GM19023 (cell line): ENCODE results near the gene CTIF.
"Not testable (repeated sequence)": the region's sequence is repeated elsewhere in the genome, so short reads cannot be mapped to it uniquely, and the experiment has no call there.

Experiments used
- ATAC-seq: cut with Tn5 transposase; IDR thresholded peaks from one replicate; pipeline ENCODE4 v1.9.1; 2021; ENCODE audit warnings: mild to moderate bottlenecking, moderate library complexity; ENCODE audit not compliant: unreplicated experiment

The CTIF gene

DNA sequence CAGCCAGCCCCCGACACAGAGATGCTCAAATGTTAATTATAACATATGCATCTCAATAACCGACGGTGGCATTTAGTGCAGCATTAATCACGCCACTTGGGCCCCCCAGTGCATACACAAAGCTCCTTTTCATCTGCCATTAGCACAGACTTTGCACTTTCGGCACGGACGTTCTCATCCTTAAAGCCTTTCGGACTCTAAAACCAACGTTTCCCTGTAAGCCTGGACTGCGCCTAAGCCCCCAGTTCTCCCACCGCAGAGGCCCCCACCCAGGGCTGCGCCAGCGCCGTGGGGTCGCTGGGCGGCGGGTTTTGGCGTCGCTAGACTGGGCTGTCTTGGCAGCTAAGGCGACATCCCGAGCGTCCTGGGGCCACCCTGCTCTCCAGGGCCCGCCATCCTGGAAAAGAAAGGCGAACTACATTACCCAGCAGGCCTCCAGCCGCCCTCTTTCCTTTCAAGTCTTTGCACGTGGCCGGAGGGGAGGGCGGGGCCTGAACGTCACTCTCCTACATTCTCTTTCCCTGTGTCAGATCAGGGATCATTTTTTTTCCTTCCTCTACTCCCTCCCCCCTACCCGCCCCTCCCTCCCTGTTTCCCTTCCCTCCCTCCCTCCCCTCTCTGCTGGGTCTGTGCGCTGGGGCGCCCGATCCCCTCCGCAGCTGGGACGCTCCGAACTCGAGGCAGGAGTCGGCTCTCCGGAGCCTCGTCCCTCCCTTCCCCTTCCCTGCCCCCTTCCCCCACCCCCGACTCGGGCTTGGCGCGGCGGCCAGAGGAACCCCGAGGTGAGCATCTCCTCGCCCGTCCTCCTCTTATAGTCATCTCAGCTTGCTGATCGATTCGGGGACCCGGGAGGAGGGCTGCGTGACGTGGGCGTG, at the start of gene CTIF:
TSS of gene CTIF (plus strand) at position 501 of the 875 bp plus-strand sequence. CDS start 80,535 bp downstream, outside the sequence.
- peak; percentile 77 for ATAC-seq

DNA sequence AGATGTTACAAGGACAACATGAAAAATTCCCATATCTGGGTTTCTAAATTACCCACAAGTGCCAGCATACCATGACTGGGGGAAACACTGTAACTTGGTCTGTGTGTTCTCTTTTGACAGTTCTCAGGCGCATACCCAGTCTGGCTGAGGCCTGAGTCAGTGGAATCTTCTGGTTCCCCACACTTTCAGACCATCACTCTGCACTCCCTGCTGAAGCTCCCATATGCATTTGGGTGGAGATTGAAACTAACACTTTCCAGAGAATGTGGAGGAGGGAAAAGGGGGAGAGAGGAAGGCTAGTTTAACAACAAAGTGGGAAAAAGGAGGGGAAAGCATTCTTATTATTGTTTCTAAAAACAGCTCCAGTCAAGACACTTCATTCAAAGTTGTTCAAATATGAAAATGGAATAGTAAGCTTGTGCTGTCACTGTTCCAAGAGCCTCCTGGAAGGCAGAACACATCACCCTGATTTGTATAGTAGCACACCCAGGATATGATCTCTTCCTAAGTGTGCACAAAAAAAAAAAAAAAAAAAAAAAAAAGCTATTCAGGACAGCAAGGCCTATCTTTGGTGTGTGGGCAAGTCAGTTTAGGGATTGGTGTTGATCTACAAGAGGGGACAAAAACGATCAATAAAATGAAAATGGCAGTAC, 48.1 kb upstream of the CTIF start:
- no peak for ATAC-seq

DNA sequence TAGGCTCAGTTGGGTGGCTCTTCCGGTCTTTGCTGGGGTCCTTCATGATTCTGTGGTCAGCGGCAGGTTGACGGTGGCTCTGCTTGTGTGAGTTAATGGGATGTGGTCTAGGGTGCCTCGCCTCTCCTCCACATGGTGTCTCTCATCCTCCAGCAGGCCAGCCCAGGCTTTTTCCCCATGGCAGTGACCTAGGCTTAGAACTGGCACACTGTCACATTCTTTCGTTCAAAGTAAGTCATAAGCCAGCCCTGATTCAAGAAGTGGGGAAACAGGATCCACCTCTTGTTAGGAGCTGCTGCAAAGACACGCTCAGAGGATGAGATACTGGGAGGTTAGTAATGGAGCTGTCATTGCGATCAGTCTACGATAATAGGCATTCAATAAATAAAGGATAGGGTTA, 46.0 kb upstream of the CTIF start:
- no peak for ATAC-seq

DNA sequence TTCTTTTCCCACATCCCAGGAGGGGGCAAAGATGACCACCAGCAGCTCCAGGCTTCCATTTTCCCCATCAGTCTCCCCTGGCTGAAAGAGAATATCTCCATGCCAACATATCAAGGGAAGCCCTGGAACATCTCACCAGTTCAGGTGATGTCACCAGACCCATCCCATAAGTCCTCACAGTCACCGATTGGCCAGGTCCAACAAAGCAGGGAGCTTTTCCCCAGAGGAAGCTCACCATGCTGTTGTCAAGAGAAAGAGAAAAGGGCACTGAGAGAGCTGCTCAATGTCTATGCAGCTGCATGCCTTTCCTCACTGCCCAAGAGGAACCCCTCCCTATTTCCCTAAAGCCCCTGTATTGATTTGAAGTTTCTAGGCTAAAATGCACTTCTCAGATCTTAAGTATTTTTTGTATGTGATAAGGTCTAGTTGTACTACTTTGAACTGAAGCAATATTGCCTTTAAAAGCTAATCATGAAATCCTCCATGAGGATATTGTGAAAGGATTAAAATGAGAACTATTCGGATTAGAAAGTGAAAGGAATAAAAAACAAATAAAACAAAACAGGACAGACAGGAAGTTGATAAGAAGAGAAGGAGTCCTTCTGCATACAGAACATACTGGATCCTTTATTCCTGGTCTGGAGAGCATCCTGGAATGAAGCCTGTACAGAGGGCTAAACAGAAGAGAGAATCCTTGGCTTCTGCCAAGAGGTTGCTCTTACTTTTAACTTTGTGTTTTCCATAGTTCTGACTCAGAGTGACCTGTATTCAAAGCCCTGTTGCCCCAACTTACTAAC, 45.2 kb upstream of the CTIF start:
- ATAC-seq = no peak

DNA sequence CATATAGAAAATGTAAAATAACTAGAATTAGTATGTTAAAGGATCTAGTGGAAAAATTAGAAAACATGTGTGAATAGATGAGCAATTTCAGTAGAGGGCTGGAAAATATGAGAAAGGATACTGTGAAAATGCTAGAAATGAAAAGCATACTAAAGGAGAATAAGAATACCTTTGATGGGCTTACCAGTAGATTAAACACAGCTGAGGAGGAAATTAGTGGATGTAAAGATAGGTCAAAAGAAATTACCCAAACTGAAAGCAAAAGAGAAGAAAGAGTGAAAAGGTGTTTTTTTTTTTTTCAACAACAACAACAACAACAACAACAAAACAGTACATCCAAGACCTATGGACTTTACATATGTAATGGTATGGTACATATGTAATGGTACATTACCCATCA, 41.0 kb upstream of the CTIF start:
- no peak for ATAC-seq

DNA sequence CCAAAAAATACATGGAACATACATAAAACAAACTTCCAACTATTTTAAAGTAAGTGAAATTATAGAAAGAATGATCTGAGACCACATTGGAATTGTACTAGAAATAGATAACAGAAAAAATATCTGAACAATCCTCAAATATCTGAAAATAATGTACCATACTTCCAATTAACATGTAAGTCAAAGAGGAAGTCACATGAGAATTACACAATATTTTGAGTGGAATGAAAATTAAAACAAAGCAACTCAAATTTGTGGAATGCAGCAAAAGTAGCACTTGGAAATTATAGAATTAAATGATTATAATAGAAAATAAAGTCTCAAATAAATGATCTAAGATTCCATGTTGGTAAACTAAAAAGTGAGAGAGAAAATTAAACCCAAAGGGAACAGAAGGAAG, 38.3 kb upstream of the CTIF start:
- ATAC-seq = no peak

DNA sequence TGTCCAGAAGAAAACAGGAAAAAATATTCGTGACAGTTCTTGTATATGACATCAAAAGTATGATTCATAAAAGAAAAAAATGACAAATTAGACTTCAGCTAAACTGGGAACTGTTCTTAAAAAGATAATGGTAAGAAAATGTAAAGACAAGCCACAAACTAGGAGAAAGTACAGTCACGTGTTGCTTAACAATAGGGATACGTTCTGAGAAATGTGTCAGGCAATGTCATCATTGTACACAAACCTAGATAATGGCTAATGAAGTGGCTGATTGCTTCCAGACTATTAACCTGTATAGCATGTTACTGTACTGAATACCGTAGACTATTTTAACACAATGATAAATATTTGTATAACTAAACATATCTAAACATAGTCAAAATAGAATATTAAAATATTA, 35.9 kb upstream of the CTIF start:
- no peak for ATAC-seq

DNA sequence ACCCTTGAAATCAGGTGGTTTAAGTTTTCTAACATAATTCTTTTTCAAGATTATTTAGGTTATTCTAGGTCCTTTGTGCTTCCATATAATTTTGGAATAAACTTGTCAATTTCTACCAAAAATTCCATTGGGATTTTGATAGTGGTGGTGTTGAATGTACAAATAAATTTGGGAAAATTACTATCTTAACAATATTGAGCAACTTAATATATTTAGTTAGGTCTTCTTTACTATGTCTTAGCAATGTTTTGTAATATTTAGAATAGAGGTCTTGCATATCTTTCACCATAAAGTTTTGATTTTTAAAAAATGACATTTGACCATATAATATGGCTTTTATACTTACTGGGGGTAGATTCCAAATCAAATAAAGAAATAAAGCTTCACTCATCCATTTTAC, 34.0 kb upstream of the CTIF start:
- no peak for ATAC-seq

DNA sequence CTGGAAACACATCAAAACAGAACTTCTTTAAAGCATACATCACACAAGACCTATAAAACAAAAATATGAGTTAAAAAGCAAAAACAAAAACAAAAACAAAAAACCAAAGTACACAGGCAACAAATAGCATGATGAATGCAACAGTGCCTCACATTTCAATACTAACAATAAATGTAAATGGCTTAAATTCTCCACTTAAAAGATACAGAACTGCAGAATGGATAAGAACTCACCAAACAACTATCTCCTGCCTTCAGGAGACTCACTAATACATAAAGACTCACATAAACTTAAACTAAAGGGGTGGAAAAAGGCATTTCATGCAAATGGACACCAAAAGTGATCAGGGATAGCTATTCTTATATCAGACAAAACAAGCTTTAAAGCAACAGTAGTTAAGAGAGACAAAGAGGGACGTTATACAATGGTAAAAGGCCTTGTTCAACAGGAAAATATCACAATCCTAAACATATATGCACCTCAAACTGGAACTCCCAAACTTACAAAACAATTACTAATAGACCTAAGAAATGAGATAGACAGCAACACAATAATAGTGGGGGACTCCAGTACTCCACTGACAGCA, 31.8 kb upstream of the CTIF start:
- ATAC-seq = not testable (repeated sequence)

DNA sequence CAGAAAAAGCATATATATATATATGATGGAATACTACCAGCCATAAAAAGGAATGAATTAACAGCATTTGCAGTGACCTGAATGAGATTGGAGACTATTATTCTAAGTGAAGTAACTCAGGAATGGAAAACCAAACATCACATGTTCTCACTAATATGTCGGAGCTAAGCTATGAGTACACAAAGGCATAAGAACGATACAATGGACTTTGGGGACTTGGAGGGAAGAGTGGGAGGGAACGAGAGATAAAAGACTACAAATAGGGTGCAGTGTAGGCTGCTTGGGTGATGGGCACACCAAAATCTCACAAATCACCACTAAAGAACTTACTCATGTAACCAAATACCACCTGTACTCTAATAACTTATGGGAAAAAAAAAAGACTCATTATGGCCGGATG, 26.3 kb upstream of the CTIF start:
- not testable (repeated sequence) for ATAC-seq

DNA sequence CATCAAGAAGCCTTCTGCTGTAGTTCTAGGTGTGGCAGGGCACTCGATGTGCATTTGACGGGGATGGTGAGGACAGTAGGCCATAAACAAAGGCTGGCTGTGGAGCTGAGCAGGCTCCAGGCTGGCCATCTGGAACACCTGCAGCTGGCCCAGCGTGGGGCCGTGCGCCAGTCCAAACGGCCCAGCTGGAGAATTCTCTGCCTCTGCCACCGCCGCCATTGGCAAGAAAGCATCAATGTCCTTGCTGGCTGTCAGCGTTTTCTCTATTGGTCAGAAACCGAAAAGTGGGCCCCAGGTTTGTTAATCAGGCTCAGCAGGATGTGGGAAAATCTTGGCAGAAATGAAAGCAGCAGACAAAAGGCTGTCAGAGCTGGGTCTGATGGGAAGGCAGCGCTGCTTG, 24.0 kb upstream of the CTIF start:
- ATAC-seq = no peak

DNA sequence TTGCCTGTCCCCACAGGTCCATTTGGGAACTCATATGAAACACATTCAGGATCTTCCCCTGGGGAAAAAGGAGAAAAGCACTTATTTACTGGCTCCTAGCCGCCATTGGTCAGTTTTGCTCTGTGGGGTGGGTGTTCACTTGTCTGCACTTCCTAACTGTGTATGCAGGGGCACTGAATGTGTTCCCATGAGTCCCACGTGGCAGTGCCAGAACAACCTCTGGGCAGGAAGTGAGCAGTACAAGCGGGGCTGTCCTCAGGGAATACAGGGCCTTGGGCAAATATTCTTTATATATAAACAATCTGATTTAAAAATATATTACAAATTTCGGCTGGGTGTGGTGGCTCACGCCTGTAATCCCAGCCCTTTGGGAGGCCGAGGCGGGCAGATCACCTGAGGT, 21.8 kb upstream of the CTIF start:
- ATAC-seq = no peak

DNA sequence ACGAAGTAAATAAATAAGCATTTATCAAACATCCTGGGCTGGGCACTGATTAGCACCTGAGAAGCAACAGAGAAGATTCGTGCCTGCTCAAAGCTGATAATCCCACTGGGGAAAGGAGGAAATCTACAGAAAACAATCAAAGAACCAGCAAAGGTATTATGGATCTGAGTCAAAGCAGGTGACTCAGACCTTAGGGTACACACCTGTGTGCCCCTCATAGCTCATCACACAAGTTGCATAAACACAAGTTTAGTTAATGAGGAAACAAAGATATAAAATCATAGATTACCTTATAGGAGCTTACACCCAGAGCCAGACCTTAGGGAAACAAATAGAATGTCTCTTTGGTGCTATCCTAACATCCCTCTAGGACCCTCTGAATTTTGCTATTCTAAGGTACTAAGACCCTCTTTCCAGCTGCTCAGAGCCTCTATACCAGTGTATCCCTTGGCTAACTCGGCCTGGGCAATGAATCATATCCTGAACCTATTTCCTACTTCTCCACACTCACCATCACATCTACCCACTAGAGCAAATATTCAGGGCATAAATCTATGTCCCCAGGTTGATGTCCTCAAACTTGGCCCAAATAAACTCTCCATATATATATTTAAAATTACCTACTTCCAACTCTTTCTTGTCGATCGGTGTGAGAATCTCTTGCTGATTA, 19.3 kb upstream of the CTIF start:
- no peak for ATAC-seq

DNA sequence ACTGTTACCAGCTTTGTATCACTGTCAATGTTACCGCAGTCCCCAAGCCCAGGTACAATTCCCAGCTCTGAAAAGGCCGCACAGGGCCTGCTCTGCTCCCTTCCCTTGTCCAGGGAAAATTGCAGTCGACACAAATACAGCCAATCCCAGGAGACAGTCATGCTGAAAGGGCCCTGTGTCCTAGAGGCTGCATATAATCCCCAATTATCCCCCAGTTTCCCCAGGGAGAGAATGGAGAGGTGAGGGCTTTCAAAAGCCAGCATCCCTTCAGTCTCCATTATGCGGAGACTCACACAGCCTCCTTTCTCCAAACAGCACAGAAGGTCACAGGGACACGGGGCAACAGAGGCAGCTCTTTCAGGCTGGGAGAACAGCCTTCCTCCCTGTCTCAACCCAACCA, 17.1 kb upstream of the CTIF start:
- no peak for ATAC-seq

DNA sequence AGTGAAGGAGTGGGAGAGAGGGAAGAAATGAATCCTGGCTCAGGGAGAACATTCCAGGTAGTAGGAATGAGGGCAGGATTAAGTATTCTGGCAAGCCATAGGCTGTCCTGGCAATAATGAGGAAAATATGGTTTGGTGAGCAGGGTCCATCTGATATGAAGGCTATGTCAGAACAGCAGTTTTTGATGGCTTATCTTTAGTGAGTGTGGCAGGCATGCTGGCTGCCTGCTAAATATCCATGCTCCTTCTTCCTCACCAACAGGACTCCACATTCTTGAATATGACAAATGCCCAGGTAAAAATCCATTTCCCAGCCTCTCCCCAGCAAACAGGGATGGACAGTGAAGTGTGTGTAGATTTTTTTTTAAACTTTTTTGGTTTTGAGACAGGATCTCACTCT, 13.2 kb upstream of the CTIF start:
- ATAC-seq = no peak

DNA sequence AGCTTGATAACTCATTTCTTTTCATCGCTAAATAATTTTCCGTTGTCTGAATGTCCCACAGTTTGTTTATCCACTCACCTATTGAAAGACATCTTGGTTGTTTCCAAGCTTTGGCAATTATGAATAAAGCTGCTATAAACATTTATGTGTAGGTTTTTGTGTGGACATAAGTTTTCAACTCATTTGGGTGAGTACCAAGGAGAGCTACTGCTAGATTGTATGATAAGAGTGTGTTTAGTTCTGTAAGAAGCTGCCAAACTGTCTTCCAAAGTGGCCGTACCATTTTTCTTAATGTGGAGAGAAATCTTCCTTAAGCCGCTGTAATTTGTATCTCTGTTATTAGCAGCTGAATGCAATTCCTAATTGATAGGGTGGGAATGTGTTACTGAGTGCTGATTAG, 11.4 kb upstream of the CTIF start:
- no peak for ATAC-seq

DNA sequence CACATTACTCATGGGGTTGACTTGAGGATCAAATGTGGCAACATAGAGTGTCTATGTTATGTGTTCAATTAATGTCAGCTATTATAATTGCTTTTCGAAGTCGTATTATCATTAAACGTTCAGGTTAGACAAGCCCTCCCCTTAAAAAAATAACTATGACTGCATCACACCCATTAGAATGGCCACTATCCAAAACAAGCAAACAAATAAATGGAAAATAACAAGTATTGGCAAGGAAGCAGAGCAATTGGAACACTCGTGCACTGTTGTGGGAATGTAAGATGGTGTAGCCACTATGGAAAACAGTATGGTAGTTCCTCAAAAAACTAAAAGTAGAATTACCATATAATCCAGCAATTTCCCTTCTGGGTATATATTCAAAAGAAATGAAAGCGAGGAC, 10.0 kb upstream of the CTIF start:
- ATAC-seq = no peak

DNA sequence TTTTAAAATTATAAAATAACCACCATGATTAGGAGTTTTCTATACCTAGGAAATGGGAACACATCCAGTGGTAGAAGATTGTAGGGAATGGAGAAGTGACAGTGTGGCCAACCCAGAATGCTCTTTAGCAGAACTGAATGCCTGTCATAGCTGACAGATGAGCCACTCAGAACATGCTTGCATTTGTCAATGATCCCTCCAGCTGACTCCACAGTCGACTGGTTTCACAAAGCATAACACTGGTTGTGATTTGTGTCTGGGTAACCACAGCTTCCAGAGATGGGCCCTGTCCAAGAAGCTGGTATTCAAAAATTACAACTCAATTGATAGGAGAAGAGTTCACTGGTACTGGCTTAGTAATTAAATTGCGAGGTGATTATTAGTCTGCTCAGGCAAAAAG, 9.0 kb upstream of the CTIF start:
- ATAC-seq = no peak

DNA sequence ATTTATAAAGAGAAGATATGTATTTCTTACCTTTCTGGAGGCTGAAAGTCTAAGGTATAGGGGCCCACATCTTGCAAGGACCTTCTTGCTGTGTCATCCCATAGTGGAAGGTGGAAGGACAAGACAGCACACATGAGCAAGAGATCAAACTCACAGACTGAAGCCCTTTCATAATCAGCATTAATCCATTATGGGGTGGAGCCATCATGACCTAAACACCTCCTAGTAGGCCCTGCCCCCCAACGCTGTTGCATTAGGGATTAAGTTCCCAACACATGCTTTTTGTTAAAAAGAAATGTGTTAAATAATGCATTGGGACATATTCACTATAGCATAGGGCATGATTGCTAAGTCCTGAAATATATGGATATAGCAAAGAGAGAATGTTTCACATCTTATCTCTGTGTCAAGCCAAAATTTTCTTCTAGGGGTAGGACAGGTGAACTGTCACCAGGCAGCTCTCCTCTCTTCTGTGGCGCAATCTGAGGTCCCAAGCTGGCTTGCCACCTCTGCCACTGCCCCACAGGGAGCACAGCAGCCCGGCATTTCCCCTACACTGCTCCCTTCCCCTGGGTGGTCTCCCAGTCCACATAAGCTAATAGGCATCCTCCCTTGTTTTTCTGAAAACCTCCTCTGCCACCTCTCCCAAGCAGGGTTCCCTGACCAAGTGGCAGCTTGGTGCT, 8.3 kb upstream of the CTIF start:
- no peak for ATAC-seq

DNA sequence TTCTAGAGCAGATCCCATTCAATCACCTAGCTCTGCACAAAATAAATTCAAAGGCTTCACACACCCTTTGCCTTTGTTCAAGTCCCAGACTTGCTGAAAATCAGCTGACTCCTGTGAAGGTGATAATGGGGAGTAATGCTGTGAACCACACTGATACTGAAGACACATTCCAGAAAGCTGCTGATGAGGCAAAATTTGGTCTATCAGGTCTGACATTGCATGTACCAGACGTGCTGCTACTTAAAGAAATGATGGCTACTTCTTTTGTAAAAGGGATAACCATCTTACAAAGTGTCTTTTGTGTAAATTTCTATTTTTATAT, 7.8 kb upstream of the CTIF start:
- ATAC-seq = no peak
